ENCODE measurements around the gene SULT1E1.

DNA sequence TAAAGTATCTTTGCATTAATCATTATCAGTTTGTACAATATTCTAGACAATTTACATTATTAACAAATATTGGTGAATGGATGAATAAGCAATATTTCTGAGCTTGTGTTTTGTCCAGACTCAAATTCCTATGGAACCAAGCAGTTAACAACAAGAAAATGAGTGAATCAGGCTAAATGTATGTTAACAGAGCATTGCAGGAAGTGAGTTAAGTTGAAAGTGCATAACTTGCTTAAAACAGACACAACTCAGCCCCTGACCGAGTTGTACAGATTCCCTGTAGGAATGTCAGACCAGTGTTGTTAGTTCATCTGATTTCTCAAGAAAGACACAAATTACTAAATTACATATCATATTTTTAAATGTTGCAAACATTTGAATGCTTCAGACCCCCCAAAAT lies 47.2 kb upstream of the SULT1E1 start:
- no peak for TF ChIP-seq ZNF138 (tag by site-specific recombination; IDR thresholded peaks at IDR 0.05; ENCODE audit: borderline replicate concordance)
- TF ChIP-seq ZNF121 (tag by site-specific recombination; IDR thresholded peaks at IDR 0.05): no peak
- no peak for TF ChIP-seq ZNF416 (tag by site-specific recombination; IDR thresholded peaks at IDR 0.05)
- TF ChIP-seq, protein P1, sequence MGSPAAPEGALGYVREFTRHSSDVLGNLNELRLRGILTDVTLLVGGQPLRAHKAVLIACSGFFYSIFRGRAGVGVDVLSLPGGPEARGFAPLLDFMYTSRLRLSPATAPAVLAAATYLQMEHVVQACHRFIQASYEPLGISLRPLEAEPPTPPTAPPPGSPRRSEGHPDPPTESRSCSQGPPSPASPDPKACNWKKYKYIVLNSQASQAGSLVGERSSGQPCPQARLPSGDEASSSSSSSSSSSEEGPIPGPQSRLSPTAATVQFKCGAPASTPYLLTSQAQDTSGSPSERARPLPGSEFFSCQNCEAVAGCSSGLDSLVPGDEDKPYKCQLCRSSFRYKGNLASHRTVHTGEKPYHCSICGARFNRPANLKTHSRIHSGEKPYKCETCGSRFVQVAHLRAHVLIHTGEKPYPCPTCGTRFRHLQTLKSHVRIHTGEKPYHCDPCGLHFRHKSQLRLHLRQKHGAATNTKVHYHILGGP (tag by site-specific recombination; IDR thresholded peaks at IDR 0.05): no peak
- TF ChIP-seq CTCF (tag by site-specific recombination; IDR thresholded peaks at IDR 0.05): no peak
- no peak for TF ChIP-seq SP2 (tag by site-specific recombination; IDR thresholded peaks at IDR 0.05)
- TF ChIP-seq ZBTB26 (tag by site-specific recombination; optimal IDR thresholded peaks at IDR 0.05): no peak
- TF ChIP-seq ZBTB7A (tag by site-specific recombination; IDR thresholded peaks at IDR 0.05; ENCODE audit: low read depth): no peak
- TF ChIP-seq ZNF280C (tag by site-specific recombination; IDR thresholded peaks at IDR 0.05): no peak

Measured in HEK293 (cell line).